ENCODE measurements around the gene EGLN1.

The EGLN1 gene

DNA sequence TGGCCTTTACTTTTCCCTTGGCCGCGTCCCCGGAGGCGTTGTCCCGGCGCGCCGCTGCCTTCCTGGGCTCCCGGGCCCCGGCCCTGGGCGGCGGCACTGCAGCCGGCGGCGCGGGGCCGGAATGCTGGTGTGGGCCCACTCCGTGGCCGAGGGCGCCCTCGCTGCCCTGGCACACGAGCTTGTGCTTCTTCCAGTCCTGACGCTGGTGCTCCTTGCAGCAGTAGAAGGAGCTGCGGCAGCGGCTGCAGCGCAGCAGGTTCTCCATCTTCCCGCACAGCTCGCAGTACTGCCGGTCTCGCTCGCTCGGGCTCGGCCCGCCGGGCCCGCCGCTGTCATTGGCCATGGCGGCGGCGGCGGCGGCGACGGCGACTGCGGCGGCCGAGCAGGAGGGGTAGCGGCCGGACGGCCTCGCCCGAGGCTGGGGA, 529 bp downstream of the EGLN1 start:
- peak; percentile 22 for DNase-seq (ENCODE audit: low spot score)

DNA sequence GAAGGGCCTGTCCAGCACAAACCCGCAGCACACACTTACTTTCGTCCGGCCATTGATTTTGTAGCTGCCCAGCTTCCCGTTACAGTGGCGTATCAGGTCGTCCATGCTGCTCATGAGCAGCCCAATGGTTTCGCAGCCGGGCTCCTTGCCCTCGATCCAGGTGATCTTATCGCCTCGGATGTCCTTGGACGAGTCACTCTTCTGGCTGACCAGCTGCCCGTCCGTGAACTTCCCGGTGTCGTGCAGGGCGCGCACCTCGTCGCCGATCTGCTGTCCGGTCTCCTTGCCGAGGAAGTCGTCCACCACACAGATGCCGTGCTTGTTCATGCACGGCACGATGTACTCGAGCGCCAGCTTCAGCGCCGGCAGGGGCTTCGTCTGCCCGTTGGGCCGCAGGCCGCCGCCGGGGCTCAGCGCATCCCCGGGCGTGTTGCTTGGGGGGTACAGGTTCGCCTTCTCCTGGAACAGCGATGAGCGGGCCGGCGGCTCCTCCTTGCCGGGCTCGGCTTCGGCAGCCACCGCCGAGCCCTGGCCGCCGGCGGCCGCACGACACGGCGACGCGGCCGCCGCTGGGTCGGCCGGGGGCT, 1.0 kb downstream of the EGLN1 start:
- peak; percentile 13 for DNase-seq (ENCODE audit: low spot score)

DNA sequence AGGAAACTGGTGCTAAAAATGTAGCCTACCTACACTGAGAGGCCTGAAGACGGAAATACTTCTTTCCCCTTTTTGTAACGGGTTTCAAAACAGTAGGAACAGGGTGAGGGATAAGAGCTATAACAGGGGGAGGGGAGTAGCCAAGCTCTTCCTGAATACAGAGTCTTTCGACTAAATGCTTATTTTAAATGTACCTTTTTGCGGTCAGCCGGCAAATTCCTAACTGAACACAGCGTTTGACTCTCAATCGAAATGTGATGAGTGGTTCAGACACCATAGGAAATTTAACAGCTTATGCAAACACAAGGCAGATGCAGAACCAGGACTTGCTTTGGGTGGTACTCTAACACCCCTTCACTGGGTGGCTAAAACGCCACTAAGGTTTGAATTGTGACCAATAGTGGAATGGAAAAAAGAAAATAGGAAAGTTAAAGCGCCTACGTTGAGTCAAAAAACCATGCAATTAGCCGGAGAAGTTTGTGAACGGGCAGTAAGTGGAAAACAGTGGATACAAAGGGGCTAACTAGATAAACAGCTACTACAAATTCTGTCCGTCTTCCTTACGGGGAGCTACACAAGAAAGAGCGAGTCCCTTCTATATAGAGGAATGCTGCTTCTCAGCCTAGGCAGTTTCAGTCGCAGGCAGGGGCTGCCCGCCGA, 1.7 kb downstream of the EGLN1 start:
- peak; percentile 4 for DNase-seq (ENCODE audit: low spot score)

DNA sequence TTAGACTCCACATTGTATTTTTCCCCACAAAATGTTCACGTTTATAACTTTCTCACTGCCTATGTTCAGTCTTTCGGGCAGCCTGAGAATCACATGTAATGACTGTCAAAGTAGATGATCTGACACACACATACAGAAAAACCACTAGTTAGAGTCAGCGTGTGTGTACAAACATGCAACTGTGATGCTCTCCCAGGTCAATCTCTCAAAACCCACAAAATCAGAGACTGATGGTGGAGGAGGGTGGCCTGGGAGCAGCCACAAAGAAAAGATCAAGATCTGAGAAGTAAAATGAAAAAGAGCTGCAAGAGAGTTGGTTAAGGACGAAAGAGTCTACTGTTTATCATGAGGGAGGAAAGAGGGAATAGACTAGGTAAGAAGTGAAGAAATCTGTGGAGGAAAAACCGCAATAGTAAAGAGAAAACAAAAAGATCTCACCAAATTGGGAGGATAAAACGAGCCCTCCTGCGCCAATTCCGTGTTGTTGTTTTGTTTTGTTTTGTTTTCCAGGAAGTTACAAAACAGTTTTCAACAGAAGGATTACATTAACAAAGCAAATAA, 2.3 kb downstream of the EGLN1 start:
- DNase-seq (ENCODE audit: low spot score): no peak

DNA sequence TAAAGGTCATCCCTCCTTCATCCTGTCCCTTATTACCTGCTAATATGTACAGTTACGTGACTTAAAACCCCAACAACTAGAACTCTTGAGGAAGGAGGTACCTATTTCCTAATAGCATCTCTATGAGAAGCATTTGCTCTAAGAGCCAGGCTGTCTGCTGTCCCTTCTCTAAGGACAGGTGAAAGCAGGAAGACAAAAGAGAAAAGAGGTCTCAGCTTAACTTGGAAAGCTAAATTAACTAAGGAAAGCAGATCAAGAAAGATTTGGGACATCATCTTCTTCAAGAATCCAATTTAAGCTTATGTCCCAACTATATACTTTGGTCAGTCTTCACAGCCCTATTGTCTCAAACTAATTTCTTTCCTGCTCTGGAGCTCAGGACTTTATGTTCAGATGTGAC, 2.9 kb downstream of the EGLN1 start:
- no peak for DNase-seq (ENCODE audit: low spot score)

DNA sequence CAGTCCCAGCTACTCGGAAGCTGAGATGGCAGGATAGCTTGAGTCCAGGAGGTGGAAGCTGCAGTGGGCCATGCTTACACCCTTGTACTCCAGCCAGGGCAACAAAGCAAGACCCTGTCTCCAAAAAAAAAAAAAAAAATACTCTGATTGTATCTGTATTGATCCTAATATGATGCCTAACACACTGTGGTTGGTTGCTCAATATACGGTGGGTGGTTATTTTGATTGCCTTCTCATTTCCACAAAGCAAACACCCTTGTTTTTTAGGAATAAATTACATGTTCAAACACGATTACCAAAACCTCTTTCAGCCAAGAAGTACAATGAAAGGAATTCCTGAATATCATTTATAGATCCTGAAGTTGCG, 3.4 kb downstream of the EGLN1 start:
- no peak for DNase-seq (ENCODE audit: low spot score)

DNA sequence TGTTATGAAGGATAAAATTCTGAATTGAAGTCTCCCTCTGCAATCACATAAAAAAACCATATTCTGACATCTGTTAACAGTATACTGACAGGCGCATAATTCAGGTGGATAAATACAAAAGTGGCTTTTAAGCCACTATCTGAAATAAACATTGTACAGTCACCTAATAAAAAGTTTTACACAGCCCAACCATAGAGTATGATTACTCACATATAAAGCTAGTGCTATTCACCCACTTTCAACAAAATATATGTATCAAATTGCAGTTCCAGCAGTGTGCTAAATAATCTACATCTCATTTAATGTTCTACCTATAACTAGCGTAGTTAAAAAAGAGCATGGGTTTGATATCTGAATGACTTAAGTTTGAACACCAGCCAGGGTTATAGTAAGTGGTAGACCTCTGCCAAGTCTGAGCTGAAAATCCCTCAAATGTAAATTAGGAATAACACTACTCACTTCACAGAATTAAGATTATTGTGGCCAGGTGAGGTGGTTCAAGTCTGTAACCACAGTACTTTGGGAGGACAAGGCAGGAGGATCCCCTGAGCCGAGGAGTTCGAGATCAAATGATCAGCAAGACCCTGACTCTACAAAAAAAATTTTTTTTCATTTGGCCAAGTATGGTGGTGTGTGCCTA, 3.9 kb downstream of the EGLN1 start:
- DNase-seq (ENCODE audit: low spot score): no peak

DNA sequence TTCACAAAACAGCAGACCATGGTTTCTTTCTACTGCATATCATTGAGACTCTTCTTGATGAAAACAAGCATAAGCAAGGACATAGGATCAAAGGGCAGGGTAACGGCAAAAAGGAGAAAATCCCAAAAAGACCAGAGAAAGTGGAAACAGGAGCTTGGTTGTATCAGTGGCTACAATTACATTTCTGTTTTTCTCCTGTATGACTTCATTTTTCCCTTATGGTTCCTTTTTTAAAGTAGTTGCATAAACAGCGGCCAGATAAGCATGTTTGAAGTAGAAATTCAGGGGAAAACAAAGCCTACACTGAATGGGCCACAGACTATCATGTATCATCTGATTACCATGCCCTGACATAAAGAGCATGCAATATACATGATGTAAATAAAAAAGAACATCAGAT, 4.6 kb downstream of the EGLN1 start:
- DNase-seq (ENCODE audit: low spot score): no peak

DNA sequence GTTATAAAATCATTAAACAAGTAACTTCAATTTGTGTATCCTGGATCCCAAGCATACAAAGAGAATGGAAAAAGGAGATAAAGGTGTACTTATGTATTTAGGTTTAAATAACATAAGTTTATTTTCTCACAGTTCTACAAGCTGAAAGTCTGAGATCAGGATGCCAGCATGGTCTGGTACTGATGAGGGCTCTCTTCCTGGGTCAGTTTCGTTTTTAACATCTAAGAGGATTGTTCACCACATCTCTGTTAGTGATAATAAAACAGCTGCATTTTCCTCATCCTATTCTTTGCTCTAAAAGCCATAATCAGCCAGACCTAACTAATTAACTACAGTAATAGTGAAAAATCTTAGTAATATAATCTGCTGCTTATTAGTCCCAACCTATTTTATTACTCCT, 5.2 kb downstream of the EGLN1 start:
- no peak for DNase-seq (ENCODE audit: low spot score)

DNA sequence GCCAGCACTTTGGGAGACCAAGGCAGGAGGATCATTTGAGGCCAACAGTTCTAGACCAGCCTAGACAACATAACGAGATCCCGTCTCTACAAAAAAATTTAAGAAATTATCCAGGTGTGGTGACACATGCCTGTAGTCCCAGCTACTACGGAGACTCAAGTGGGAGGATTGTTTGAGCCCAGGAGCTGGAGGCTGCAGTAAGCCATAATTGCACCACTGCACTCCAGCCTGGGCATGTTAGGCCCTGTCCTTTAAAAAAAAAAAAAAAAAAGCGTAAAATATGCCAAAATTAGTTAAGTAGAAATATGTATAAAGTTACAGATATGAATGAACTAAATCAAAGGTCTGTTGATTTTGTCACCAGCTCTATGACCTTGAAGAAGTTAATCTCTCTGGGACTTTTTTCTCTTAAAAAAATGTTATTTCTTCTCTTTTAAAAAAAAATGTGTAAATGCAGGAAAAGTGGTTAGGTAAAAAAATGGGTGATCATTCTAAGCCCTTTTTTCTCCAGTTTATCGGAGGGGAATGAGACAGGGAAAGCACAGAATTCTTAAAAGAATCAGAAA, 7.0 kb downstream of the EGLN1 start:
- DNase-seq (ENCODE audit: low spot score): no peak

DNA sequence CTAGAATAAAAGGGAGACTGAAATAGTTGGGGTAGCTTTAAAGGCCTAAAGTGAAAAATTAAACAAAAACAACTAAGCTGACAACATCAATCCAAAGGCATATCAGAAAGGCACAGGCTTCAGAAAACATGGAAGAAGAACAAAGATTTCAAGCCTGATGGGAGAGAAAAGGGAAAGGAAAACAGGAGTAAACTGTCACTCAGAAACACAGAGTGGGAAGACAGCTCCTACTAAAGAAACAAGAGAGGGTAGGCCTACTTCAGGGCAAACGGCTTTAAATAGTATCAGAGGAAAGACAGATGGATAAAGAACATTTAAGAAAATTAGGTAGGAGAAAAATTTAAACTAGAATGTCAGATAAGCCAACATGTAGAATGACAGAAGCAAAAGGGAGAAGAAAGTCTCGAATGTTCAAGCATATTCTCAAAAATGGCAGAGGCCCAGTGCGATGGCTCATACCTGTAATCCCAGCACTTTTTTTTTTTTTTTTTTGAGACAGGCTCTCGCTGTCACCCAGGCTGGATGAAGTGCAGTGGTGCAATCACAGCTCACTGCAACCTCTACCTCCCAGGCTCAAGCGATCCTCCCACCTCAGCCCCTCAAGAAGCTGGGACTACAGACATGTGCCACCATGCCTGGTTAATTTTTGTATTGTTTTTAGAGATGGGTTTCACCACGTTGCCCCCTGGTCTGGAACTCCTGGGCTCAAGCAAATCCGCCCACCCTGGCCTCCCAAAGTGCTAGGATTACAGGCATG, 7.6 kb downstream of the EGLN1 start:
- no peak for DNase-seq (ENCODE audit: low spot score)

DNA sequence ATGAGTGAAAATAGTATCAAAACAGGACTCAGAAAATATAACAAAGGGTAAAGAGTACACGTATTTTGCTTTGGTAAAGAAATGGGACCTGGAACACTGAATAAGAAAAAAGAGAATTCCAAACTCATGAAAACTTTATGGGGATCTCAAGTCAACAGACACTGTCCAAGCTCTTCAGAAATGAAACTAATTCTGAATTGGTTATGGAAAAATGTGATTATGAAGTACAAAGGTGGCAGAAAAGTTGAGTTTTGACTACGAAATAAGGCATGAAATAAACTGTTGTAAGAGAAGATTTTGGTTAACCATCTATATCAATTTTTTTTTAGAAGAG, 8.4 kb downstream of the EGLN1 start:
- DNase-seq (ENCODE audit: low spot score): no peak

DNA sequence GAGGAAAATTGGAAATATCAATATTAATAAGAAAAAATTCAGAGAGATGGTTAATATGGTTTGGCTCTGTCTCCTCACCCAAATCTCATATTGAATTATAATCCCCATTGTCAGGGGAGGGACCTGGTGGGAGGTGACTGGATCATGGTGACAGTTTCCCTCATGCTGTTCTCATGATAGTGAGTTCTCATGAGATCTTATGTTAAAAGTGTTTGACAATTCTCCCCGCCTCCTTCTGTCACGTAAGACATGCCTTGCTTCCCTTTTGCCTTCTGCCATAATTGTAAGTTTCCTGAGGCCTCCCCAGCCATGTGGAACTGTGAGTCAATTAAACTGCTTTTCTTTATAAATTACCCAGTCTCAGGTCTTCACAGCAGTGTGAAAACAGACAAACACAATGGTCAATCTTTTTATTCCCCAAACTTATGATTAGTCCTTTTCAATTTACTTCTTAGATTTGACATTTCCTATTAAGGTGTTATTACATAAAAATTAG, 11.0 kb downstream of the EGLN1 start:
- DNase-seq (ENCODE audit: low spot score): no peak

DNA sequence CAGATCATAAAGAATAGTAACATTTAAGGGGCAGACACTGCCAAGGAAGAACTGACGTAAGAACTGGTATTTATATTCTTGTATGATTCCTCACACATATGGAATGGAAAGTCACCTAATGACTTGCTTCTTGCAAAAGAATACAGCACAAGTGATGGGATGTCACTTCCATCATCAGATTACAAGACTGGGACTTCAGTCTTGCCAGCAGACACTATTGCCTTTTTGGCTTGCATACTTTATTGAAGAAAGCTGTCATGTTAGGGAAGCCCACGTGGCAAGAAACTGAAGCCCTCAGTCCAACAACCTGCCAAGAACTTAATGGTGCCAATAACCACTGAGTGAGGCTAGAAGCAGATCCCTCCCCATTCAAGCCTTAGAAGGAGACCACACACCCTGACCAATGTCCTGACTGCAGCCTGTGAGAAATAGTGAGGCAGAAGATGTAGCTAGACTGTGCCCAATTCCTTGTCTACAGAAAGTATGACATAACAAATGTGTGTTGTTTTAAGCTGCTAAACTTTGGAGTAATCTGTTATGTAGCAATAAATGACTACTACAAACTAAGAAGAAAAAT, 12.0 kb downstream of the EGLN1 start:
- DNase-seq (ENCODE audit: low spot score): no peak

DNA sequence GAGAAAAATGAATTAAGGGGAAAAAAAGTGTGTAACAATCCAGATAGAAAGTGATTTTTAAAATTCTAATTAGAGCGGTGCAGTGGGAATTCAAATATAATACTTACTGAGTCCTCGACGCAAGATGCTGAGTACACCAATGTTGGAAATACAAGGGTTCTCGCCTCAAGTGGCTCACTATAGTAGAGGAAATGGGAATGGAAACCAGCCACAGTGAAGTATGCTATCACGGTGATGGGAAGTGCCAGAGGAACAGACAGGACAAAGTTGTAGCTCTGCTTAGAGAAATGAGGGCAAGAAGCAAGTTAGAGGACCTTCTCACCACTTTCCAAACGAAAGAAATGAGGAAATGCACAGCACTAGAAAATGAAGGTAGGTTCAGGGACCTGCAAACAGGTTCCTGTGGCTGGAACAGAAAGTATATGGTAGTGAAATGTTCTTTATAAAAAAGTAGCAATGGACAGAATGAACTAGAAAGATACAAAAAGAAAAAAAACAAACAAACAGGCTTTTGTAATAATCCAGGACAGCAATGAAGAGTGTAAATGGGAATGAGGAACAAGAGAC, 13.5 kb downstream of the EGLN1 start:
- DNase-seq (ENCODE audit: low spot score): no peak

DNA sequence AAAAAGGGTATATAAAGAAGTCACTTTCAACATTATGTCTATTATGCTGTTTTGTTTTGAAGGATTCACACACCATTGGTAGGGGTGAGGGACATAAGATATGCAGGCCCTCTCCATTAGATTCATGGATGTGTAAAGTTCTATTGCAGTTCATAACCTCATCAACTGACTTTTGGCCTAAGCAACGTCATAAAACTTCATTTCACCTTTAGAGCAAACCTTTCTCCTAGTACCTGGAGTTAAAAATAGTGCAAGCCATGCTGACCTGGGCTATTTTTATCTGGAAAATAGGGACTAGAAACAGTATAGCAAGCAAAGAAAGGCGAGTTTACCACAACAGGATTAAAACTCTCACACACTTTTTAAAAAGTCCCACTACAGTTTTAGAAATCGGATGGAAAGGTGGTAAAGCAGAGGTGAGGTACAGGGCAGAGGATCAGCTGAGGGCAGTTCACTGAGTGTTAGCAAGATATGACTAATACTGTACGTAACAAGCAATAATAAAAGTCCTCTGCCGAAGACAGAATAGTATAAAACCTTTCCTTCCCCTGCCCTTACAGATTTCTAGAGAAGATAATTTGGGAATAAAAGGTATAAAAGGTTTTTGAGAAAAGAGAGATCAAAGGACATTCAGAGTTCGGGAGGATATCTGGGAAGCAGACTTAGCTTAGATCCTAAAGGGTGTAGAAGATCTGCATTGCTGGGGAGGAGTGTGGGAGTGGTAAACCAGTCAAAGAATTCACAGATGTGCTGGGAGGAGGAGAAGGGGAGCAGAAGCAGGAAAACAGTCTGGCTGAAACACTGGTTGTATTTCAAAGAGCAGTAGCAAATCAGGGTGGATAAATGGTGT, 14.3 kb downstream of the EGLN1 start:
- DNase-seq (ENCODE audit: low spot score): no peak

DNA sequence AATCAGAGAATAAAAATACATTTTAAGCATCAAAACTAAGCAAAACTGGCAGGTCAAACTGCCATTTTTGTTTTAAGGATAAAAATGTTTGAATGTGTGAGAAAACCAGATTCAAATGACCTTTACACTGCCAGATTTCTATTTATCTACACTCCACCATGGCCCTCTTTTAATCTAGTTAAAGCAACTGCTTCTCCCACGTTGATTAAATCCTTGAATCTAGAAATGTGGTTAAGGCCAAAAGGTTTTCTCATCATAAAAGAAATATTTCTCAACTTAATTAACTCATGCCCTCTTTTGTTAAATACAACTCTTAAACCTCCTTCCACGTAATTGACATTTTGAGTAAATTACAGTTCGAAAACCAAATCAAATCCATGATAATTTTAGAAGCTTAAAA, 15.0 kb downstream of the EGLN1 start:
- no peak for DNase-seq (ENCODE audit: low spot score)

DNA sequence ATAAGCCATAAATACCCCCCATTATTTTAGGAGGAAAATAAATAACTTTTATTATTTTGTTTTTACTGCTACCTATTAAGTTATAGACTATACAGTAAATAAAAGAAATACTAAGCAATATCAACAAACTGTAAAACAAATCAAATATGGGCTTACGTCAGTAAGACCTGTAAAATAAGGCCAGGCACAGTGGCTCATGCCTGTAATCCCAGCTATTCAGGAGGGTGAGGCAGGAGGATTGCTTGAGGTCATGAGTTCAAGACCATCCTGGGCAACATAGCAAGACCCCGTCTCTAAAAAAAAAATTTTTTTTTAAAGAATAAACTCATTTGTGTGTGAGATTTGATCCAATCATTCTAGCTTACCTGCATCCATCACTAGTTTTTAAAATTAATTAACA, 17.8 kb downstream of the EGLN1 start:
- DNase-seq (ENCODE audit: low spot score): no peak

DNA sequence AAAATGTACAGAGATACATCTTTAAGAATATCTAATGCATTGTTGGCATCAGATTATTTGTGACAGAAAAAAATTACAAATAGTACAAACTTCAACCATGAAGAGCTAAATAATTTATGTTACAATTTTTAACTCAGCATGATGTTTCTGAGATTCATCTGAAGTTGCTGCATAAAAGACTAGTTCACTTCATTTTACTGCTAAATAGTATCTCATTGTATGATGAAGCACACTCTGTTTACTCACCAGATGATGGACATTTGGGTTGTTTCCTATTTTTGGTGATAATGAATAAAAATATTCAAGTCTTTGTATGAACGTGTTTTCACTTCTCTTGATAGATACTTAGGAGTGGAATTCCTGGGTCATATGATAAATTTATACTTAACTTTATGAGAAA, 20.6 kb downstream of the EGLN1 start:
- no peak for DNase-seq (ENCODE audit: low spot score)

DNA sequence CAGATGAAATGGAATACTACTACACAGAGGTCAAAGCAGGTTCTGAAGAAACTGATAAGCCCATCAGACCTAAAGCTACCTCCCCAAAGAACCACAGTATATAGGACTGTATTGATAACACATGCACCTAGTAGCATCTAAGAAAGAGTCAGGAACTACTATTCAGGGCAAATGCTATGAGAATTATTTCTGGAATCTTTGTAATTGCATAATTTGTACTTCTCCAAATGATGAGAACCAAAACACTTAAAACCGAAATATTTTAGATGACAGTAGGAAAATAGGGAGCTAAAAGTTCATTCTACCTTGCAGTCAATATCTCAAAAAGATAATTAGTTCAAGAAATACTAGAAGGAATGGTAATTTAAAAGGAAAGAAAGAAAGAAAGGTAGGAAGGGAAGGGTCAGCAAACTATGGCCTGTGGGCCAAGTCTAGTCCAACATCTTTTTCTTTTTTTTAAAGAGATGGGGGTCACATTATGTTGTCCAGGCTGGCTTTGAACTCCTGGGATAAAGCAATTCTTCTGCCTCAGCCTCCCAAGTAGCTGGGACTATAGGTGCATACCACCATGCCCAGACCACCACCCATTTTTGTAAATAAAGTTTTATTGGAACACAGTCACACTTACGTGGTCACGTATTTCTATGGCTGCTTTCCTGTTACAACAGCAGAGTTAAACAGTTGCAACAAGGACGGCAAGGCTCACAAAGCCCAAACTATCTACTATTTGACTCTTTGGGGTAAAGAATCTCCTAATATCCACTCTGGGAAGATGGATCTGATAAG, 24.0 kb downstream of the EGLN1 start:
- no peak for DNase-seq (ENCODE audit: low spot score)
